ENCODE measurements around the gene TFPT.

TFPT gene

GRCh38 chr19:54062643-54063042 lies 52.8 kb downstream of the TFPT start:
- no peaks in the 10 kb centered on the region for H3K9me3 ChIP-seq (ENCODE audit: low read length)
- no peak overlapping the region for H2AFZ ChIP-seq (ENCODE audit: low read length)
- no peaks in the 10 kb centered on the region for H3K36me3 ChIP-seq (ENCODE audit: insufficient read depth, low read length)
- no peaks in the 10 kb centered on the region for H3K79me2 ChIP-seq (ENCODE audit: insufficient read depth, low read length)
- H3K4me2 ChIP-seq (ENCODE audit: low read length) = no peak overlapping the region
- H3K4me1 ChIP-seq (ENCODE audit: insufficient read depth, low read length, severe bottlenecking) = no peaks in the 10 kb centered on the region
- H3K27ac ChIP-seq (ENCODE audit: low read depth, low read length, poor library complexity, severe bottlenecking) = no peak overlapping the region
- no peaks in the 10 kb centered on the region for H3F3A ChIP-seq (ENCODE audit: insufficient read depth, low read length)
- no peaks in the 10 kb centered on the region for H3K9me2 ChIP-seq (ENCODE audit: low read depth, low read length)
- peaks cover 4% of the 10 kb centered on the region; the same call in 1 of the 2 replicates for H3K27me3 ChIP-seq (ENCODE audit: insufficient read depth, low read length)
- no peak for TF ChIP-seq EZH2 (IDR thresholded peaks at IDR 0.05; ENCODE audit: borderline replicate concordance, low read length)
- no peak overlapping the region for H3K4me3 ChIP-seq (ENCODE audit: low read depth, low read length, poor library complexity, severe bottlenecking)
- H3K9ac ChIP-seq (ENCODE audit: low read length) = no peak overlapping the region
- no peaks in the 10 kb centered on the region for H4K20me1 ChIP-seq (ENCODE audit: insufficient read depth, low read length)

Data from OCI-LY1 (cell line).